Measurements from ENCODE around the gene PUM2. TPM values are rescaled to one million over a fixed set of nuclear protein-coding genes. Genes with fewer than 3 reads are reported as not detected.

PUM2 gene
- total and polyA plus RNA-seq, 2 of the 13 experiments (the other 11 are each of a cell fraction or from before 2014, with no cell fraction given), result 69.6 to 69.8 TPM

DNA sequence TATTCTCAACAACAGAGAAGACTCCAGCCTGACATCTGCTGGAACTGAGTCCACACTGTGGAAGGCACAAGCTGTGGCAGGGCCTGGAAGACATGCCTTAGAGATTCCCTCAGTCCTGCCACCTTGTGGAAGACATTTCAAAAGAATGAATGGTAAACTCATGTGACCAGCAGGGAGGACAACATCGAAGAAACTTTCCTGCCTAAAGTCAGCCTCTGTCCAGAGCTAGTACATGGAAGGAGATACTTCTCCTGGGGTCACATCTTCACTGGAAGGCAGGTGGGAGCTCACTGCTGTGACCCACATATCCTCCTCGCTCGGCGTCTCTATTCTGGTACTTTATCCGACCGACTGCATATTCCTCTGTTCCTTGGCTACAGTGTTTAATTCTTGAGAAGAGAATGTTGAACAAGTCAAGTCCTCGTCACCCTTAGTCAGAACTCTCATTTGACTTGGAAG lies 59.5 kb downstream of the PUM2 start (continued):
- 0 out of 2 replicates have a peak, but pooled peaks have one; percentile 38 for TF ChIP-seq IRF2 (CRISPR knock-in tag; IDR thresholded peaks at IDR 0.05)
- TF ChIP-seq SOX13 (IDR thresholded peaks at IDR 0.05), result no peak
- peak in 1 of 2 experiments; percentile 33; a peak in 1 of 4 replicates for TF ChIP-seq SOX13 (CRISPR knock-in tag; conservative IDR thresholded peaks at IDR 0.05 in 1 of 2, IDR thresholded peaks at IDR 0.05 in 1 of 2)
- TF ChIP-seq, protein P1, sequence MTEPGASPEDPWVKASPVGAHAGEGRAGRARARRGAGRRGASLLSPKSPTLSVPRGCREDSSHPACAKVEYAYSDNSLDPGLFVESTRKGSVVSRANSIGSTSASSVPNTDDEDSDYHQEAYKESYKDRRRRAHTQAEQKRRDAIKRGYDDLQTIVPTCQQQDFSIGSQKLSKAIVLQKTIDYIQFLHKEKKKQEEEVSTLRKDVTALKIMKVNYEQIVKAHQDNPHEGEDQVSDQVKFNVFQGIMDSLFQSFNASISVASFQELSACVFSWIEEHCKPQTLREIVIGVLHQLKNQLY (CRISPR knock-in tag; IDR thresholded peaks at IDR 0.05), result peak; percentile 53; the same call in 1 of the 2 replicates
- 0 out of 2 replicates have a peak, but pooled peaks have one; percentile 23 for TF ChIP-seq ZNF792 (CRISPR knock-in tag; IDR thresholded peaks at IDR 0.05)
- peak; percentile 68 for TF ChIP-seq SMC3 (IDR thresholded peaks at IDR 0.05; ENCODE audit: low read length)
- TF ChIP-seq, protein P2, sequence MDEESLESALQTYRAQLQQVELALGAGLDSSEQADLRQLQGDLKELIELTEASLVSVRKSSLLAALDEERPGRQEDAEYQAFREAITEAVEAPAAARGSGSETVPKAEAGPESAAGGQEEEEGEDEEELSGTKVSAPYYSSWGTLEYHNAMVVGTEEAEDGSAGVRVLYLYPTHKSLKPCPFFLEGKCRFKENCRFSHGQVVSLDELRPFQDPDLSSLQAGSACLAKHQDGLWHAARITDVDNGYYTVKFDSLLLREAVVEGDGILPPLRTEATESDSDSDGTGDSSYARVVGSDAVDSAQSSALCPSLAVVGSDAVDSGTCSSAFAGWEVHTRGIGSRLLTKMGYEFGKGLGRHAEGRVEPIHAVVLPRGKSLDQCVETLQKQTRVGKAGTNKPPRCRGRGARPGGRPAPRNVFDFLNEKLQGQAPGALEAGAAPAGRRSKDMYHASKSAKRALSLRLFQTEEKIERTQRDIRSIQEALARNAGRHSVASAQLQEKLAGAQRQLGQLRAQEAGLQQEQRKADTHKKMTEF (CRISPR knock-in tag; IDR thresholded peaks at IDR 0.05), result peak; percentile 40; the same call in 1 of the 2 replicates
- no peak for TF ChIP-seq MTA3 (CRISPR knock-in tag; IDR thresholded peaks at IDR 0.05)
- TF ChIP-seq ZFY (CRISPR knock-in tag; IDR thresholded peaks at IDR 0.05), result peak; percentile 27; the same call in 1 of the 2 replicates
- TF ChIP-seq ZMYM4 (CRISPR knock-in tag; IDR thresholded peaks at IDR 0.05), result peak; percentile 60
- TF ChIP-seq, protein P3, sequence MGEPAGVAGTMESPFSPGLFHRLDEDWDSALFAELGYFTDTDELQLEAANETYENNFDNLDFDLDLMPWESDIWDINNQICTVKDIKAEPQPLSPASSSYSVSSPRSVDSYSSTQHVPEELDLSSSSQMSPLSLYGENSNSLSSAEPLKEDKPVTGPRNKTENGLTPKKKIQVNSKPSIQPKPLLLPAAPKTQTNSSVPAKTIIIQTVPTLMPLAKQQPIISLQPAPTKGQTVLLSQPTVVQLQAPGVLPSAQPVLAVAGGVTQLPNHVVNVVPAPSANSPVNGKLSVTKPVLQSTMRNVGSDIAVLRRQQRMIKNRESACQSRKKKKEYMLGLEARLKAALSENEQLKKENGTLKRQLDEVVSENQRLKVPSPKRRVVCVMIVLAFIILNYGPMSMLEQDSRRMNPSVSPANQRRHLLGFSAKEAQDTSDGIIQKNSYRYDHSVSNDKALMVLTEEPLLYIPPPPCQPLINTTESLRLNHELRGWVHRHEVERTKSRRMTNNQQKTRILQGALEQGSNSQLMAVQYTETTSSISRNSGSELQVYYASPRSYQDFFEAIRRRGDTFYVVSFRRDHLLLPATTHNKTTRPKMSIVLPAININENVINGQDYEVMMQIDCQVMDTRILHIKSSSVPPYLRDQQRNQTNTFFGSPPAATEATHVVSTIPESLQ (CRISPR knock-in tag; conservative IDR thresholded peaks at IDR 0.05), result peak; percentile 20; the same call in 1 of the 2 replicates
- TF ChIP-seq, protein P4, sequence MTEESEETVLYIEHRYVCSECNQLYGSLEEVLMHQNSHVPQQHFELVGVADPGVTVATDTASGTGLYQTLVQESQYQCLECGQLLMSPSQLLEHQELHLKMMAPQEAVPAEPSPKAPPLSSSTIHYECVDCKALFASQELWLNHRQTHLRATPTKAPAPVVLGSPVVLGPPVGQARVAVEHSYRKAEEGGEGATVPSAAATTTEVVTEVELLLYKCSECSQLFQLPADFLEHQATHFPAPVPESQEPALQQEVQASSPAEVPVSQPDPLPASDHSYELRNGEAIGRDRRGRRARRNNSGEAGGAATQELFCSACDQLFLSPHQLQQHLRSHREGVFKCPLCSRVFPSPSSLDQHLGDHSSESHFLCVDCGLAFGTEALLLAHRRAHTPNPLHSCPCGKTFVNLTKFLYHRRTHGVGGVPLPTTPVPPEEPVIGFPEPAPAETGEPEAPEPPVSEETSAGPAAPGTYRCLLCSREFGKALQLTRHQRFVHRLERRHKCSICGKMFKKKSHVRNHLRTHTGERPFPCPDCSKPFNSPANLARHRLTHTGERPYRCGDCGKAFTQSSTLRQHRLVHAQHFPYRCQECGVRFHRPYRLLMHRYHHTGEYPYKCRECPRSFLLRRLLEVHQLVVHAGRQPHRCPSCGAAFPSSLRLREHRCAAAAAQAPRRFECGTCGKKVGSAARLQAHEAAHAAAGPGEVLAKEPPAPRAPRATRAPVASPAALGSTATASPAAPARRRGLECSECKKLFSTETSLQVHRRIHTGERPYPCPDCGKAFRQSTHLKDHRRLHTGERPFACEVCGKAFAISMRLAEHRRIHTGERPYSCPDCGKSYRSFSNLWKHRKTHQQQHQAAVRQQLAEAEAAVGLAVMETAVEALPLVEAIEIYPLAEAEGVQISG (CRISPR knock-in tag; IDR thresholded peaks at IDR 0.05), result no peak
- TF ChIP-seq, protein P5, sequence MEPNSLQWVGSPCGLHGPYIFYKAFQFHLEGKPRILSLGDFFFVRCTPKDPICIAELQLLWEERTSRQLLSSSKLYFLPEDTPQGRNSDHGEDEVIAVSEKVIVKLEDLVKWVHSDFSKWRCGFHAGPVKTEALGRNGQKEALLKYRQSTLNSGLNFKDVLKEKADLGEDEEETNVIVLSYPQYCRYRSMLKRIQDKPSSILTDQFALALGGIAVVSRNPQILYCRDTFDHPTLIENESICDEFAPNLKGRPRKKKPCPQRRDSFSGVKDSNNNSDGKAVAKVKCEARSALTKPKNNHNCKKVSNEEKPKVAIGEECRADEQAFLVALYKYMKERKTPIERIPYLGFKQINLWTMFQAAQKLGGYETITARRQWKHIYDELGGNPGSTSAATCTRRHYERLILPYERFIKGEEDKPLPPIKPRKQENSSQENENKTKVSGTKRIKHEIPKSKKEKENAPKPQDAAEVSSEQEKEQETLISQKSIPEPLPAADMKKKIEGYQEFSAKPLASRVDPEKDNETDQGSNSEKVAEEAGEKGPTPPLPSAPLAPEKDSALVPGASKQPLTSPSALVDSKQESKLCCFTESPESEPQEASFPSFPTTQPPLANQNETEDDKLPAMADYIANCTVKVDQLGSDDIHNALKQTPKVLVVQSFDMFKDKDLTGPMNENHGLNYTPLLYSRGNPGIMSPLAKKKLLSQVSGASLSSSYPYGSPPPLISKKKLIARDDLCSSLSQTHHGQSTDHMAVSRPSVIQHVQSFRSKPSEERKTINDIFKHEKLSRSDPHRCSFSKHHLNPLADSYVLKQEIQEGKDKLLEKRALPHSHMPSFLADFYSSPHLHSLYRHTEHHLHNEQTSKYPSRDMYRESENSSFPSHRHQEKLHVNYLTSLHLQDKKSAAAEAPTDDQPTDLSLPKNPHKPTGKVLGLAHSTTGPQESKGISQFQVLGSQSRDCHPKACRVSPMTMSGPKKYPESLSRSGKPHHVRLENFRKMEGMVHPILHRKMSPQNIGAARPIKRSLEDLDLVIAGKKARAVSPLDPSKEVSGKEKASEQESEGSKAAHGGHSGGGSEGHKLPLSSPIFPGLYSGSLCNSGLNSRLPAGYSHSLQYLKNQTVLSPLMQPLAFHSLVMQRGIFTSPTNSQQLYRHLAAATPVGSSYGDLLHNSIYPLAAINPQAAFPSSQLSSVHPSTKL (CRISPR knock-in tag; IDR thresholded peaks at IDR 0.05), result peak; percentile 51; the same call in 1 of the 2 replicates
- TF ChIP-seq, protein P6, sequence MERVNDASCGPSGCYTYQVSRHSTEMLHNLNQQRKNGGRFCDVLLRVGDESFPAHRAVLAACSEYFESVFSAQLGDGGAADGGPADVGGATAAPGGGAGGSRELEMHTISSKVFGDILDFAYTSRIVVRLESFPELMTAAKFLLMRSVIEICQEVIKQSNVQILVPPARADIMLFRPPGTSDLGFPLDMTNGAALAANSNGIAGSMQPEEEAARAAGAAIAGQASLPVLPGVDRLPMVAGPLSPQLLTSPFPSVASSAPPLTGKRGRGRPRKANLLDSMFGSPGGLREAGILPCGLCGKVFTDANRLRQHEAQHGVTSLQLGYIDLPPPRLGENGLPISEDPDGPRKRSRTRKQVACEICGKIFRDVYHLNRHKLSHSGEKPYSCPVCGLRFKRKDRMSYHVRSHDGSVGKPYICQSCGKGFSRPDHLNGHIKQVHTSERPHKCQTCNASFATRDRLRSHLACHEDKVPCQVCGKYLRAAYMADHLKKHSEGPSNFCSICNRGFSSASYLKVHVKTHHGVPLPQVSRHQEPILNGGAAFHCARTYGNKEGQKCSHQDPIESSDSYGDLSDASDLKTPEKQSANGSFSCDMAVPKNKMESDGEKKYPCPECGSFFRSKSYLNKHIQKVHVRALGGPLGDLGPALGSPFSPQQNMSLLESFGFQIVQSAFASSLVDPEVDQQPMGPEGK (CRISPR knock-in tag; IDR thresholded peaks at IDR 0.05), result 0 out of 2 replicates have a peak, but pooled peaks have one; percentile 35
- TF ChIP-seq KAT8 (CRISPR knock-in tag; IDR thresholded peaks at IDR 0.05), result peak; percentile 52; the same call in 1 of the 2 replicates
